T-helper 17 cell (primary cell): Measurements from ENCODE around the gene COMMD10. TPM values are rescaled to one million over a fixed set of nuclear protein-coding genes. Genes with fewer than 3 reads are reported as not detected.

Experiments
- ATAC-seq: fragments of 150-1000 bp; cut with Tn5 transposase; 2 replicates; pipeline ENCODE4 v1.10.0; 2021; ENCODE audit warnings: mild to moderate bottlenecking, moderate library complexity
- DNase-seq, 3 donors: peaks; one replicate each; pipeline versions ENCODE4 v3.0.0 to v3.0.0-alpha.2; 2020 to 2021
- H3K9me3 ChIP-seq: one replicate; pipeline ENCODE4 v1.7.0; 2013; ENCODE audit warnings: low read length, mild to moderate bottlenecking; ENCODE audit not compliant: control insufficient read depth, poor library complexity, severe bottlenecking
- H3K27ac Mint-ChIP-seq: one replicate; pipeline ENCODE4 v1.8.0; 2022; ENCODE audit warnings: mild to moderate bottlenecking, moderate library complexity, mixed read lengths
- H3K27me3 Mint-ChIP-seq: one replicate; pipeline ENCODE4 v1.8.0; 2022; ENCODE audit warnings: mixed read lengths
- H3K36me3 Mint-ChIP-seq: one replicate; pipeline ENCODE4 v1.8.0; 2022; ENCODE audit warnings: low read depth, mixed read lengths
- H3K4me1 Mint-ChIP-seq: one replicate; pipeline ENCODE4 v1.8.0; 2022; ENCODE audit warnings: mild to moderate bottlenecking, mixed read lengths
- H3K4me3 Mint-ChIP-seq: one replicate; pipeline ENCODE4 v1.8.0; 2022; ENCODE audit warnings: mild to moderate bottlenecking, moderate library complexity, mixed read lengths
- total RNA-seq, 4 donors: library from RNA in 2 of 4; stranded (reverse) in 2 of 4; gene quantifications; one replicate each; pipeline ENCODE4 v1.2.3 and lab custom pipeline; 2022 to 2026

COMMD10 gene
- total RNA-seq, 2 donors from 2014 or later = 31.3 to 32.5 TPM

DNA sequence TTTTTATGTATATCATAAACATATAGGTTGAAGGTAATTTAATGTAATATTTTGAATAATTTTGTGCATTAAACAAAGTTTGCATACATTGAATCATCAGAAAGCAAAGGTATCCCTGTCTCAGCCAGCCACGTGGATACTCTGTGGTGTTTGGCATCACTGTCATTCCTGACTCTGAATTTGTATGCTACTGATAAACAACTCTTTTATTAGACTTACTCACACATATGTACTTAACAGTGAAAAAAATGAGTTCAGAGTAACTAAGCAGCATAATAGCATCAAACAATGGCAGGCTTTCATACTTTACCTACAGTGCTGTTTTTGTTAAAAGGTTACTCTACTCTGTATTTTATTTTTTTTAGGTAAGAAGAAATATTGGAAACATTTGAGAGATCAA lies 171.9 kb downstream of the COMMD10 start:
- Mint-ChIP-seq H3K4me1 (no peaks in the 10 kb centered on the region), H3K36me3 (peaks cover 12% of the 10 kb centered on the region), H3K4me3 (no peak overlapping the region), H3K27ac (no peak overlapping the region), H3K27me3 (no peaks in the 10 kb centered on the region)
- DNase-seq = no peak
- no peak for ATAC-seq
- no peaks in the 10 kb centered on the region for H3K9me3 ChIP-seq

DNA sequence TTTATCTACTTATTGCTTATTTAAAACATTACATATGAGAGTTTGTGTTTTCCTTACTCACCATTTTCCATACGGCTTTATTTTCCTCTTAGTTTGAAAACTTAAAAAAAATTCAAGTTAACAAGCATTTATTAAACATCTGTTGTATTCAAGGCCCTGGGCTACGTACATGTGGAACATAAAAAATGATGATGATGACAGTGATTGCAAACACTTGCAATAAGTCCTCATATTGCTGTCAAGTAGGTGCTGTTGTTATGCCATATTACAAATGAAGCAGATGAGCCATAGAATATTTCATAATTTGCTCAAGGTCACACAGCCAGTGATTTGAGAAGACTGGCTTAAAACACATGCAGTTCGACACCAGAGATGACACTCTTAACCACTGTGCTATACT lies 180.6 kb downstream of the COMMD10 start:
- Mint-ChIP-seq H3K4me3 (no peak overlapping the region), H3K27me3 (no peaks in the 10 kb centered on the region), H3K36me3 (peaks cover 8% of the 10 kb centered on the region), H3K27ac (no peak overlapping the region), H3K4me1 (no peaks in the 10 kb centered on the region)
- ATAC-seq (no peak), DNase-seq (no peak)
- H3K9me3 ChIP-seq = no peaks in the 10 kb centered on the region

DNA sequence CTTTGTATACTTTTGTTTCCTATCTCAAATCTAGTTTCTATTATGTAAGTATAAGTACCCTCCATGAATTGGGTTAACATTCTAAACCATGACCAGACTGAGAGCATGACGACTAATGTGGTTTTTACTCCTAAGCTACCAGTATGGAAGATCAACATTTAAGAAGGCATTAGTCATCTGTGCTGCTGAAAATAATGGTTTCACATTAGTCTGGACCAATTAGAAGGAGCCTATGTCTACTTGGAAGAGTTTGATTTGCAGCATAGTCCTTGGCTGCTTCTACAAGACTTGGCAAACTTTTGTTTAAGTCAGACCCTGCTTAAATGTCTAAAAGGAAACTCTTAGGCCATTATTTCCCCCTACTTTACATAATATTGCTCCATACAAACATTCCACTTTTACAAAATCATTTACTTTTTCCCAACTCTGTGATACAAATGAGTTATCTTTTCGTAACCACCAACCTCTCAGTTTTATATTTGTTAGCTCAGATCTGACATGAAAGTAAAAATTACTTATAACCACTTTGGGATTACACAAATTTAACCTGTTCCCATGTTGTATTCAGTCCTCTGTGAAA lies 186.7 kb downstream of the COMMD10 start:
- Mint-ChIP-seq H3K4me3 (no peak overlapping the region), H3K4me1 (no peaks in the 10 kb centered on the region), H3K27me3 (no peaks in the 10 kb centered on the region), H3K36me3 (peaks cover 2% of the 10 kb centered on the region), H3K27ac (no peak overlapping the region)
- DNase-seq (no peak), ATAC-seq (no peak)
- H3K9me3 ChIP-seq = no peaks in the 10 kb centered on the region

DNA sequence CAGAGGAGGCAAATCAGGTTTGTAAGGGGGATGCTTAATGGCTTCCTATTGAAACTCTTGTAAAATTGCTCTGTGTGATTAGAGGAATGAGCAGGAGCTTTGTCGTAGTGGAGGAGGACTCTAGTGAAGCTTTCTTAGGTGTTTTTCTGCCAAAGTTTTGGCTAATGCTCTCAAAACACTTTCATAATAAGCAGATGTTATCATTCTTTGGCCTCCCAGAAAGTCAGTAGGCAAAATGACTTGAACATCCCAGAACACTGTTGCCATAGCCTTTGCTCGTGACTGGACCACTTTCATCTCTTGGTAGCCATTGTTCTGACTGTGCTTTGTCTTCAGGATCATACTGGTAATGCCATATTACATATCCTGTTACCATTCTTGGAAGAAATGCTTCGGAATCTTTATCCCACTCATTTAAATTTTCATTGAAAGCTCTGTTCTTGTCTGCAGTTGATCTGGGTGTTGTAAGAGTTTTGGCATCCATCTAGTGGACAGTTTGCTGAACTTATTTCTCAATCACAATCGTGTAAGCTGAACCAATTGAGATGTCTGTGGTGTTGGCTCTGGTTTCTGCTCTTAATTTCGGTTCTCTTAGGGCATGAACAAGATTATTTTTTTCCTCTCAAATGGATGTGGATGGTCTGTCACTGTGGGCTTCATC lies 187.6 kb downstream of the COMMD10 start:
- Mint-ChIP-seq H3K36me3 (no peaks in the 10 kb centered on the region), H3K4me1 (no peaks in the 10 kb centered on the region)

DNA sequence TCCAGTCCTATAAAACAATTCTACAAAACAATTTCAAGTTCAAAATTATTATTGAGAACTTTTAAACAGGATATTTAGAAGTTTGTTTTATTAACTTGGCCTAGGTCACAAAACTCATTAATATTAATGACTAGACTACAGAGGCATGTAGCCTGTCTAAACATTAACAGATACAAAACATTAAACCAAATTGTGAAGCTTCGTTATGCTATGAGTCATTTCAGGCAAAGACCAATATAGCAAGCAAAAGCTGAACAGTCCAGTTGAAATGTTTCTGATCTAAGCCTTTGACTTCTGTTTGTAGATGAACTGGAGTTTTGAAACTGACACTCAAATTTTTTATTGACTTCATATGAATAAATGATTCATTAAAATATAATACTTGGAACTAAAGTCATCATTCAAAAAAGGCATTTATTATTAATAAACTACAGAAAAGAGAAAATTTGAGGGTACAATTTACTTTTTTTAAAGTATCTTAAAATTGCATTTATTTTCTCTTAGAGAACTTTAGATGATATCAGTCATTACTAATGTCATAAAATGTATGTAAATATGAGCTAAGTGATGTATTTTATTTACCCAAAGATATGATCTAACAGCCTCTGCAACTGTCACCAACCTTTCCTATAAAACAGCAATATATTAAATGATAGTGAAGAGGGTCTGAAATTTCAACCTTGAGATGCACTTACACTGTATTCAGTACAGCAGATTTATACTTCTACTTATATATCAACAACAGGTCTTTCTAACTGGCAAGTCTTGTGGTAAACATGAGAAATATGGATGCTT lies 188.8 kb downstream of the COMMD10 start:
- Mint-ChIP-seq H3K27me3 (no peaks in the 10 kb centered on the region), H3K4me1 (no peaks in the 10 kb centered on the region), H3K27ac (no peak overlapping the region), H3K4me3 (no peak overlapping the region), H3K36me3 (no peaks in the 10 kb centered on the region)
- no peaks in the 10 kb centered on the region for H3K9me3 ChIP-seq
- DNase-seq = no peak
- ATAC-seq = no peak

More for the DNA sequence above, 187.6 kb downstream of the COMMD10 start:
- no peak overlapping the region for H3K27ac Mint-ChIP-seq
- no peaks in the 10 kb centered on the region for H3K9me3 ChIP-seq
- ATAC-seq (no peak), DNase-seq (no peak)
- no peaks in the 10 kb centered on the region for H3K27me3 Mint-ChIP-seq
- no peak overlapping the region for H3K4me3 Mint-ChIP-seq

DNA sequence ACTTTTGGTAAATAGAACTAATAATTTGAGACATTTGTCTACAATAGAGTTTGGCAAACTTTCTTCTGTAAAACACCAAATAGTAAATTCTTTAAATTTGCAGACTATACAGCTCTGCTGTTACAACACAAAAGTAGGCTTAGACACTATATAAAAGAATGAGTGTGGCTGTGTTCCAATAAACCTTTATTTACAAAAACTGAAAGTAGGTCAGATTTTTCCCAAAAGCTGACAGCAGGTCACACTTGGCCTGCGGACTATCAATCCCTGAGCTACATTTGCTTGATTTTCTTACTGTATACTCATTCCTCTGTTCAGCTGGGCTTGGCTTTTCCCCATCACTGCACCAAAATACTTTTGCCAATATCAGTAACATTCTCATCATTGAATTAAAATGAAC lies 189.4 kb downstream of the COMMD10 start:
- Mint-ChIP-seq H3K4me1 (no peaks in the 10 kb centered on the region), H3K27me3 (no peaks in the 10 kb centered on the region), H3K4me3 (no peak overlapping the region), H3K36me3 (no peaks in the 10 kb centered on the region), H3K27ac (no peak overlapping the region)
- DNase-seq (no peak), ATAC-seq (no peak)
- H3K9me3 ChIP-seq = no peaks in the 10 kb centered on the region

DNA sequence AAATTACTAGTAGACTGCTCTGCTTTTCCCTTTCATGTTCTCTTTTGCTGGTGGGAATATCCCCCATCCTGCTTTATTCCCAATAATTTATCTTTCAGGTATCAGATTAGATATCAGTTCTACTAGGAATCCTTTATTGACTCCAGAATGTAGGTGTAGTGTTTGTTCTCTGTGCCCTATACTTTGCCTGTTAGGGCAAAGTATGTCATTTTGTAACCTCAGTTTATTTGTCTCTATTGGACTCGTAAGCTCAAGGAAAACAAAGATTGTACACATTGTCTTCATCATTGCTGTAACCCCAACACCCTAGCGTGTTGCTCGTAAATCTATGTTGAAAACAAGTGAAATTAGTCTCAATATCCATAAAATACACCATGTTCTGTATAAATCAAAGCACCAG lies 190.5 kb downstream of the COMMD10 start:
- no peaks in the 10 kb centered on the region for H3K27me3 Mint-ChIP-seq
- H3K9me3 ChIP-seq = no peaks in the 10 kb centered on the region
- no peak overlapping the region for H3K27ac Mint-ChIP-seq
- H3K4me1 Mint-ChIP-seq = no peaks in the 10 kb centered on the region
- ATAC-seq = no peak
- no peak for DNase-seq
- no peak overlapping the region for H3K4me3 Mint-ChIP-seq
- H3K36me3 Mint-ChIP-seq = no peaks in the 10 kb centered on the region

DNA sequence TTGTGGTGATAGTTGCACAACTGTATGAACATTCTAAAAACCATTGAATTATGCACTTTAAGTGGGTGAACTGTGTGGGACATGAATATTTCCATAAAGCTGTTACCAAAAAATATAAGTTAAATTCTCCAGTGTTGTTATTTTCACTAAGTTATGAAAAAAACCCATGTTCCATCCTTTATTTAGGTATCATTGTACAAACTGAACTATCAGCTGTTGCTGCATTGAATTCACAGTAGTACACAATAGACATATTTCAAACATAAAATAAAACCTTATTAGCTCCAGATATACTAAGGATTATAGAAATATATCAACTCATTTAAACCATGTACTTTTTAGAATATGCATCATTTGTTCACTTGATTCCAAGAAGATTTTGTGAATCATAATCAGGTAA lies 192.1 kb downstream of the COMMD10 start:
- DNase-seq (no peak), ATAC-seq (no peak)
- Mint-ChIP-seq H3K4me1 (no peaks in the 10 kb centered on the region), H3K36me3 (no peaks in the 10 kb centered on the region), H3K4me3 (no peak overlapping the region), H3K27me3 (no peaks in the 10 kb centered on the region), H3K27ac (no peak overlapping the region)
- no peaks in the 10 kb centered on the region for H3K9me3 ChIP-seq

DNA sequence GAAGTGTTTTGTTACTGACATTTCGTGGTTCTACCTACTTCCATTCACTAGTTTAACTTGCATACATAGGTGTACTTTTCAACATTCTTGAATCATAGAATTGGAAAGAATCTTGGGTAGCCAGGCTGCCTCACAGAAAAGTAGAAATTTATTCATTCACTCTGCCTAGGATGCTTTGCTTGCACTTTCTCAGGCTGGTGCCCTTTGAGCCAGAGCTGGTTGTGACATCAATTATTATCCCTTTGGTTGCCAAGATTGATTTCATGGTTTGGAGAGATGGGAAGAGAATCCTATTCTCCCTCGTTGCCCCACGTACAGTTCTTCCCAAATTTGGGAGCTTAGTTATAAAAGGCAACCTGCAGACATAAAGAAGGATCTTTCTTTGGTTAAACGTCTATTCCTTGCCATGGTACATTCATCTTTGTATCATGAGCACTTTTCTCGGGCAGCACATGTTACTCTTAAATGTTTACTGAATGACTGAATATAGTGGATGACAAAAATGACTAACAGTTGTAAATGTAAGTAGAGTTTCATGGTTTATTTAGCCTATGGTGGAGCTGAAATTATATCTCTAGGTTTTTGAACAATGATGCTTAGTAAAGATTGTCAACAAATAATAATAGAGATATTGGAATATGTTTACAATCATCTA lies 195.5 kb downstream of the COMMD10 start:
- no peak for ATAC-seq
- no peaks in the 10 kb centered on the region for H3K4me1 Mint-ChIP-seq

DNA sequence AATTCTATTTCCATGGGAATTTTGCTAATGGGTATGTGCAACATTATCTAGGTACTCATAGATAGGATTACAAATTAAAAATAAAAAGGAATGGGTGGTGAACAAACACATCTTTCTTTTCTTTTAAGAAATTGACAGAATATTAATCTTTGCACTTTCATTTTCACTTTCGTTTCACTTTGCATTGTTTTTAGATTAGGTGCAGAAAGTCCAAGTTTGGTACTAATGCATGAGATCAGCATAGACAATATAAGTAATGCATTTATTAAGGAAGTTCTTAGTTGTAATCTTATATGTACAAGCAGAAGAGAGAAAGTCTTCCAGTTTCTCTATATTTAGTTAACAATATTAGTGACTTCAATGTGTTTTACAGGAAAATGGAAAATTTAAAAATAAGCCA lies 196.5 kb downstream of the COMMD10 start:
- H3K4me1 Mint-ChIP-seq = no peaks in the 10 kb centered on the region
- H3K4me3 Mint-ChIP-seq = peak overlapping the region; percentile 13
- H3K9me3 ChIP-seq = no peaks in the 10 kb centered on the region
- ATAC-seq (no peak), DNase-seq (no peak)
- no peaks in the 10 kb centered on the region for H3K27me3 Mint-ChIP-seq
- no peaks in the 10 kb centered on the region for H3K36me3 Mint-ChIP-seq
- no peak overlapping the region for H3K27ac Mint-ChIP-seq

More for the DNA sequence above, 195.5 kb downstream of the COMMD10 start:
- H3K9me3 ChIP-seq = no peaks in the 10 kb centered on the region
- H3K27ac Mint-ChIP-seq = no peak overlapping the region
- H3K27me3 Mint-ChIP-seq = no peaks in the 10 kb centered on the region
- H3K36me3 Mint-ChIP-seq = no peaks in the 10 kb centered on the region
- no peak overlapping the region for H3K4me3 Mint-ChIP-seq
- DNase-seq = no peak

DNA sequence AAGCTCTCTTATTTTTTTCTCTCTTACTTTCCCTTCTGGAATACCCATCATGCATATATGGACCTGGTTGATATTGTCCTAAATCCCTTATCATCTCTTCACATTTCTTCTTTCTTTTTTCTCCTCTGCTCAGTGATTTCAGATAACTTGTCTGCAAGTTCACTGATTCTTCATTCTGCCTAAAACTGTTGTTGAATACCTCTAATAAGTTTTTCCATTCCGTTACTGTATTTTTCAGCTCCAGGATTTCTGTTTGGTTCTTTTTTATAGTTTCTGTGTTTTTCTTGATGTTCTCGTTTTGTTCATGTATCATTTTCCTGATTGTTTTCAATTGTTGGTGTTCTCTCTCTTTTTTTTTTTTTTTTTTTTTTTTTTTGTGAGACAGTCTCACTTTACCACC lies 203.7 kb downstream of the COMMD10 start:
- ATAC-seq (no peak), DNase-seq (no peak)
- no peak overlapping the region for H3K27ac Mint-ChIP-seq
- no peak overlapping the region for H3K4me3 Mint-ChIP-seq
- H3K9me3 ChIP-seq = peaks cover 9% of the 10 kb centered on the region
- no peaks in the 10 kb centered on the region for H3K27me3 Mint-ChIP-seq
- H3K4me1 Mint-ChIP-seq = no peaks in the 10 kb centered on the region
- peaks cover 6% of the 10 kb centered on the region for H3K36me3 Mint-ChIP-seq

DNA sequence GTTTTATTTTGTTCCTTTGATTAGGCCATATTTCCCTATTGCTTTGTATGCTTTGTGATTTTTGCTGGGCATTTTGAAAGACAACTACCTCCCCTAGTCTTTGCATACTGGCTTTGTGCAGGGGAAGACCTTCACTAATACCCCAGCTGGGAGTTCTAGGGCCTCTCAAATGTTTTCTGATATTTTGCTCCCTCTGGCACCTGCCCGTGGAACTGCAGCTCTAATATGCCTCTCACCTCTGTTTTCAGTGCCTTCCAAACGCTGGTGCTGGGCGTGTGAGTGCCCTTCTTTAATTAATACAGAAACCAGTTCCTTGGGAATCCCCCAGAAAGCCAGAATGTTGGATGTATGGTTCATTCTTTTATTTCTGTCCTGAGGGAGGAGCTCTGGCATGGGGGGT lies 204.5 kb downstream of the COMMD10 start:
- H3K9me3 ChIP-seq = peaks cover 9% of the 10 kb centered on the region
- H3K27ac Mint-ChIP-seq = no peak overlapping the region
- no peak overlapping the region for H3K4me3 Mint-ChIP-seq
- no peaks in the 10 kb centered on the region for H3K4me1 Mint-ChIP-seq
- no peak for DNase-seq
- H3K36me3 Mint-ChIP-seq = peaks cover 6% of the 10 kb centered on the region
- ATAC-seq = no peak
- H3K27me3 Mint-ChIP-seq = no peaks in the 10 kb centered on the region

DNA sequence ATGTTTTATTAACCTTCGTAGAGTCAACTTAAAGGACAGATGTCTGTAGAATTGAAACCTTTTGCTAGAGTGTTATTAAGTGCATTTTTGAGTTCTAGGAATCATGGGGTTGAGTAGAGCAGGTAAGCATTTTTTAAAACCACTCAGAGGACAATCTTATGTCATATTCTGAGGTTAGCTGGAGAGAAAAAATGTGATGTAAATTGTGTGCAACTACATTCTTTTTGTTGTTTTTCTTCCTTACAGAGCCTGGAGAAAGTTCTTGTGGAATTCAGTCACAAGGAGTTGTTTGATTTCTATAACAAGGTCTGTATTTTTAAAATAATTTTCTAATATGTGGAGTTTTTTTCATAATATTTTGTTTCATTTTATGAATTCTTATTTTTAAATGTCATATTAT lies 206.4 kb downstream of the COMMD10 start:
- H3K4me1 Mint-ChIP-seq = no peaks in the 10 kb centered on the region
- DNase-seq (no peak), ATAC-seq (no peak)
- peaks cover 12% of the 10 kb centered on the region for H3K9me3 ChIP-seq
- H3K36me3 Mint-ChIP-seq = peaks cover 6% of the 10 kb centered on the region
- no peak overlapping the region for H3K27ac Mint-ChIP-seq
- H3K27me3 Mint-ChIP-seq = no peaks in the 10 kb centered on the region
- H3K4me3 Mint-ChIP-seq = no peak overlapping the region
